SIG-M5 treated with dmso at 0.1 percent for 504 hours (cell line): ENCODE results near the gene ZNRF1.

Experiments used
- DNase-seq: peaks from one replicate; lab custom pipeline; 2025; ENCODE audit not compliant: unreplicated experiment; lab: John Stamatoyannopoulos, UW

Gene ZNRF1

GRCh38 chr16:75095204-75095621, 96.4 kb downstream of the ZNRF1 start:
- no peak for DNase-seq

GRCh38 chr16:75096656-75097055, 97.8 kb downstream of the ZNRF1 start:
- DNase-seq: peak; percentile 63

- DNase-seq: no peak
Observed at GRCh38 chr16:75097191-75097761, 98.5 kb downstream of the ZNRF1 start.

DNA sequence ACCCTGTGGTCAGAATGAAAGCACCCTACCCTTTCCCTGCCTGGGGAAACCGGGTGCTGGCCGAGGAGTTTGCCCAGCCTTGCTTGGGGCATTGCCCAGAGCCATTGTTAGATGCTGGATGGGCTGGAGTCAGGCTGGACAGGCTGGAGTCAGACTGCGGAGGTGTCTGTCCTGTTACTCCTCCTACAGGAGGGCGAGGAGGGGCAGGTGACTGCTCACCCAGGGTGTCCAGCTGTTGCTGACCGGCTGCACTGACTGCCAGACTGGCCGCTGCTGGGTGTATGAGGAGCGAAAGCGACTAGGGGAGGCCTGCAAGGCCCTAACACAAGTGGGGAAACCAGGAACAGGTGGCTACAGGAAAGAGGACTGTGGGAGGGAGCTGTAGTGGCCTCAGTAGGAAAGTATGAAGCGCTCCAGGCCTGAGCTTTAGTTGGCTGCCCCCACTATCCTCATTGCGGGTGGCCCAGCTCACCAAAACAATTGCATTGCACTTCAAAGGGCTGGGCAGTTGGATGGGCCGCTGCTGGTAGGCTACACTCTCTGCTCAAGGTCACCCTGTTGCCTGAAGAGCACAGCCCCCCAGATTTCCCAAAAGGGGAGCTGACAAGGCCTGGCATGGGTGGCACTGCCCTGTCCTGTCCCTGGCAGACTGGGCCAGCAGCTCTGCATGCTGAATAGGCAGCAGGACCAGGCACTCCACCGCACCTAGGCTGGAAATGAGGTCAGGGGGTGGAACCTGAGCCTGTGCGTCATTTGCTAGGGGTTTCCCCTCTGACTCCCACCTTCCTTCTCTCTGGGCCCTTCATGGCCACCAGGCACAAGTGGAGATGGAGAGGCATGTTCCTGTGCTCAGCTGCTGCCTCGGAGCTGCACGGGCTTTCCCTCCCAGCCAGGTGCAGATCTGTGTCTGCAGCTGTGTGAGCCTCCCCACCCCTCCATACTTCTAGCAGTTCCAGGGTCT, 99.4 kb downstream of the ZNRF1 start:
- no peak for DNase-seq

DNA sequence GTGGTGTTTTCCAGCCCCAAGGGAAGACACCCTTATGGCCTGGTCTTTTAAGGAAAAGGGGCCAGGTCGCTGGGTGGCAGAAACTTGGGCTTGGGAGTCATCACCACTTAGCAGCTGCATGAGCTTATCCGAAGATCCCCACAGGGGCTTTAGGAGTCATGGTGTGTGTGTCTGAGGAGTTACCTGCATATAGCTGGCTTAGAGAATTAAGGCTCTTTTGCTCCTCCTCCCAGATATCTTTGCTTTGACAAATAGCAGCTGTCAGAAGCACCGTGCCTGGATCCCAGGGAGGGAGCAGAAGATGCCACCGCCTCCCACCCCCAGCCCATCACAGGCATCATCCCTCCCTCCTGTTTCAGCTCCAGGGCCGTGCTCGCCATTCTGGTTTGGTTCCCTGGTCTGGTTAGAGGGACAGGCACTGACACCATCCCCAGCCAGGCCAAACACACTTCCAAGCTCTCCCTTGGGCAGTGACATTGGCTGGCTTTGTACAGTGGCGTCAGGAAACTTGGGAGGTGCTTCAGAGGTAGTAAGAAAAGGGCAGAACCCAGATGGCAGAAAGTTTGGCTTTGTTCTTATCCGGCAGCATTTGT, 100.3 kb downstream of the ZNRF1 start:
- DNase-seq: no peak

GRCh38 chr16:75099738-75100602, 101.1 kb downstream of the ZNRF1 start:
- DNase-seq: peak; percentile 62

DNA sequence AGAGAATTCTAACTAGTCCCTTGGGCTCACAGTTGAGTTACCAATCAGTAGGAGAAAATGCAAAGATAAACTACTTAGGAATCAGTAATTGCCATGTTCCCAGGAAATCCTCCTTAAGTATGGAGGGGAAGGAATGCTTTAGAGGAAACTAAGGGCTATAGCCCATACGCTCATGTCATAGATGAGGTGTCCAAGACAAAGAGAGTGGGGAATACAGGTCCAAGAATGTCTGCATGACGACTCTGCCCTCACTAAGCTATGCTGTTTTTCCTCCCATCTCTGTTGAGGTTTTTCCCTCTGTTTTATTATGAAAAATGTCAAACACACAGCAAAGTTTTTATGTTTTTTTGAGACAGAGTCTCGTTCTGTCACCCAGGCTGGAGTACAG, 101.8 kb downstream of the ZNRF1 start:
- no peak for DNase-seq

DNA sequence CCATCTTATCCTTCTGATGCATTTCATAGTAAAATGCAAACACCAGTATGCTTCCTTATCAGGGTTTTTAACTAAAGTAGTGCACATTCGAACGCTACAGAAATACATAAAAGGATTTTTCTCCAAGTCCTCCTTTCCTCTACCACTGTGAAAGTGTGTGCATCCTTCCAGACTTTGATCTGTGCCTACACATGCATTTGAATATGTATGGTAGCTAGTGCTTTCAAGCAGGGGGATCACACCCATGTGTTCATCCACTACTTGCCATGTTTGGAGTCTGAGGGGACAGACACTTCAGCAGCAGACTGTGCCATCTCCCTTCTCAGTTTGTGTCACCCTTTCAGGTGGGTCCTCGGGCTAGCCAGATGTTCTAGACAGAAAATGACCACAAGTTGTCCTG, 102.8 kb downstream of the ZNRF1 start:
- DNase-seq: no peak

DNA sequence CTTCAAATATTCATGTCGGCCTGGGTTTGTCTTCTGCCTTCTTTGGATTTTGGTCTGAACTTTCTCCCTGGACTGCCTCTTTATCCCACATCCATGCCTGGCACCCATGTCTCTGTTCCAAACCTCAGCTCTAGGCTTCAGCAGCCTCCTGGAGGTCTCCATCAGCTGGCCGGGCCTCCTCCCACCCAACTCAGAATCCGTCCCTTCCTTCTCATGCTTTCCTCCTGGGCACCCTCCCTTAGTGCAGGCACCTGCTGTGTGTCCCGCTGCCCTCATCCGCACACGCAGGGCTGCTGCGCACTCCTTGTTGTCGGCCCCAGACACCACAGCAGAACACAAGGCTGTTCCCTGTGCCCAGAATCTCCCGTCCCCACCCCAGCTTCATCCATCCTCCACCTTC, 103.8 kb downstream of the ZNRF1 start:
- DNase-seq: no peak

DNA sequence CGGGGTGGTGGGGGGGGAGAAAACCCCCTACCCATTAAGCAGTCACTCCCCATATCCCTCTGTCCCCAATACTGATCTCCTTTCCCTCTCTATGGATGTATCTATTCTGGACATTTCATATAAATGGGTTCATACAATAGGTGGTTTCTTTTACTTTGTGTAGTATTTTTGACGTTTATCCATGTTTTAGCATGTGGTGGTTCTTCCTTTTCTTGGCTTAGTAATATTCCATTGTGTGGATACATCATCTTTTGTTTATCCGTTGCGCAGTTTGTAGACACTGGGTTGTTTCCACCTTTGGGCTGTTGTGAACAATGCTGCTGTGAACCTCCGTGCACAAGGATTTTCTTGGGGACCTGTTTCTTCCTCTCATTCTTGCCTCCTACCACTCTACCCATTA, 105.2 kb downstream of the ZNRF1 start:
- DNase-seq: no peak

GRCh38 chr16:75104836-75105235, 106.0 kb downstream of the ZNRF1 start:
- no peak for DNase-seq

GRCh38 chr16:75105306-75106061, 106.7 kb downstream of the ZNRF1 start:
- peak; percentile 69 for DNase-seq

DNA sequence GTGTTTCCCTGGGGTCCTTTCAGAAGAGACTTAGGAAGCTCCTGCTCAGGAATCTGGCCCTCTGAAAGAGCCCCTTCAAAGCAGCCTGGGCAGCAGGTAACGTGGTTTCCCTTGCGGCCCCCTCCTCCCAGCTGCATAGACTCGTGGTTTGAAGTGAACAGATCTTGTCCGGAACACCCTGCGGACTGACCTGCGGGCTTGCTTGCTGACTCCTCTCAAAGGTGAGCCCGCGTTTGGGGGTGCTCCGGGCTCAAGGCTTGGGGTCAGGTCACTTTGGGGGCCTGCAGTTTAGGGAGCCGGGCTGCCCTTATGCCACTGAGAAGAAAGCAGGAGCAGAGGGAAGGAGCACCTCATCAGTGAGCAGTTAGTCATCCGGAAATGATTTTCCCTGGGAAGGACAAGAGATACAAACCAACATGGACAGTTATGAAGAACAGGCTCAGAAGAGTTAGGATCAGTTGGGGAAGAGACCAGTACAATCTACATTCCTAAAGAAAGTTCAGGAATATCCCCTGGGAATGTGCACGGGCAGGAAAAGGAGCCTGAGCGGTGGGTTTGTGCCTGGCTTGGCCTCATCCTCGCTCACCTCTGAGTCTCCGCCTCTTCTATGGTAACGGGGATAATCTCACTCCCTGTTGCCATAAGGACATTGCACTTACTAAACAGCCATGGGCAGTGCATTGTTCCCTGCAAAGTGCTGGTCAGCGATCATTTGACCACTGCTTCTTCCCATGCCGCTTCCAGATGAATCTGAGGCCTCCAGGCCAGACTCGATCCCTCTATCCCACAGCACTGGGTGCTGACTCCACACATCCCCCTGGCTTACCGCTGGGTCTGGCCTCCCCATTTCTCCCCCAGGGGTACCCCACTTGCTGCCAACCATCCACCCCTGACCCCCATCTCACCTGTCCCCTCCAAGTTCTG, 107.8 kb downstream of the ZNRF1 start:
- no peak for DNase-seq

DNA sequence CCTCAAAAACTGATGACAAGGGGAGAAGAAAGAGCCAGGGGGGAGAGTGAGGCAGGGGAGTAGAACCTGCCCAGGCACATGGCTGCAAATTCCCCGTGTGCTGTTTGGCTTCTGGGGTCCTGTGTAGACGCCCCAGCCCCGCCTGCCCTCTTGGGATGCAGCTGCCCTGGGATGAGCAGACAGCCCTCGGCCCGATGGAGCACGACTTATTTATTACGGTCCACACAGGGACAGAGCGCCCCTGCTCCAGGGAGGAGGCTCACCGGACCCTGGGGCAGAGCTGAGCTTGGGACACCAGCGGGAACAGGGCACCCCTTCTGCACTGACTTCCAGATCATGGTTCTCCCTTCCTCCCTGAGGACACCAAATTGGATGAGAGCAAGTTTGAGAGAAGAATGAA, 108.7 kb downstream of the ZNRF1 start:
- no peak for DNase-seq

DNA sequence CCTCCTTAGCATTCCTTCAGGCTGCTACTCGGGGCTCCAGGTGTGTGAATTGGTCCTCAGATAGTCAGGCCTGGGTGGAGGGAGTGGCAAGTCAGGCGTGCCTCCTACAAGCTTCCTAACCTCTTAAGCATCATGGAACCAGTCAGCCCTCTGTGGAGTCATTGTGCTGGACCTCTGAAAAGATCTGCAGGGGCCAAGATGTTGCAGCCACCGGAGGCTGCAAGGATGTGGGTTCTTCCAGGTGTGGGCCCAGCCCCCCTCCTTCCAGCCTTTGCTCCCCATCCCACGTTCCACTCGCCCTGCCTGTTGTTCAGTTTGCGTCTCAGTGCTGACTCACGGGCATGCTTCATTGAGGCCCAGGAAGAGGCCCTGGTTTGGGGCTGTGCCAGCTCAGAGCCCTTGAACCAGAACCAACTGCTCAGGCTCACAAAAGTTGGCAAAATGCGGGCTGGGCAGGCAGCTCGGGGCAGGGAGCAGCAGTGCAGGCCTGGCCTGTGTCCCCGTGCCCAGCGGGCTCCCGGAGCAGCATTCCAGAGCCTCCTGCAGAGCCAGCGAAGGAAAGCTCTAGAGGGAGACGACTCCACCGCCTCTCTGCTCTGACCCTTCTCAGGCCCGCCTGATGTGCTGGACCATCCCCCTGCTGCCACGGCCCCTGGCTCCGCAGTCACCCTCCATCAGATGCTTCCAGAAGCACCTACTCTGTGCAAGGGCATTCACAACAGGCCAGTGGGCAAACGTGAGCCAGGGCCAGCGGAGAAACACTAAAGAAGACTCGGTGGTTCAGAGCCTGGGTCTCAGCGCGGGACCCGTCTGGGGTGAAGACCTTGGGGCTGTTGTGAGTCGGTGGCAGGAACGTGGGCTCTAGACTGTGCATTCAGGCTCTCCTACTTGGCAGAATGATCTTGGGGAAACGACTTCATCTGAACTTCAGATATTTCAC, 110.2 kb downstream of the ZNRF1 start:
- DNase-seq: peak; percentile 73

GRCh38 chr16:75109732-75110243, 111.0 kb downstream of the ZNRF1 start:
- DNase-seq: peak; percentile 70

DNA sequence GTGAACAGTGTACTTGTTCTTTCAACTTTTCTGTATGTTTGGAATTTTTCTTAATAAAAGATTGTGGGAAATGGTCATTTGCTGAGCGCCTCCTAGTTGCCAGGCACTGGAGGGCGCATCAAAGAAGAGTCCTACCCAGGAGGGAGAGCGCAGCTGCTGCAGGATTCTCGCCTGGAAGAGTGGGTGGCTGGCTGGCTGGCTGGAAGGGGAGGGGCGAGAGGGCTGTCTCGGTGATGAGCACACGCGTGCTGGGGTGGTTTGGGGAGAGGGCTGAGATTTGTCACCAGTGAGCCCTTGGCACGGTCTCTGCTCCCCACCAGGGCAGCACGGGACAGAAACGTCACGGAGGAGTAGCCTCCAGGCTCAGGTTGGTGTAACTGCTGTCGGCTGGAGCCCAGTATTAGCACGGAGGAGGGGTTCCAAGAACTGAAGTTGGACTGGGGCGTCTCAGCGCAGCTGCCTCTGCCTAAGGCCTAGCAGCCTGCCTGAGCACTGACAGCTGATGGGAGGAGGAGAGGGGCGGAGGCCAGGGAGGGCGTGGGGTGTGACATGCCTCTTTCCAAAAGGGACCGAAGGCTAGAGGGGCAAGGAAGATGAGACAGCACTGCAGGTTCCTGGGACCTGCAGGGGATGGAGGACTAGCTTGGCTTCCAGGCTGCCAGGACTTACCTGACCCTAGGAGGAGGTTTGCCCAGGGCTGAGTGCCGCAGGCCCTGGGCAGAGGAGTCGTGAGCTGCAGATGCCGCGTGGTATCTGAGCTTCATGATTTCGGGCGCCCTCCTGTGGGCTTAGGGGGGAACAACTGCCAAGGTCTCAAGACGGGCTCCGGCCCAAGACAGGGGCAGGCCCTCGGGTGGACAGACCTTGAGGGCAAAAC, 112.1 kb downstream of the ZNRF1 start:
- DNase-seq: peak; percentile 85
